Liver (tissue), 9 donors: ENCODE data around the gene HSPB9. TPM values are rescaled to one million over a fixed set of nuclear protein-coding genes. Genes with fewer than 3 reads are reported as not detected.

ENCODE experiments used
- DNase-seq: peaks from one replicate; pipeline ENCODE4 v3.0.0-alpha.2; 2017; ENCODE audit warnings: low spot score
- H3K27ac ChIP-seq, 2 donors: one replicate each; pipeline ENCODE4 v1.7.0; 2013; ENCODE audit warnings: inconsistent platforms in 2 of 2, low read length in 2 of 2, control low read depth in 1 of 2, low read depth in 1 of 2, mild to moderate bottlenecking in 1 of 2
- H3K27me3 ChIP-seq, 4 donors: one replicate each; pipeline versions ENCODE4 v1.6.1 to v1.7.0; 2013; ENCODE audit warnings: low read length in 3 of 4, inconsistent platforms in 1 of 4, mild to moderate bottlenecking in 1 of 4, moderate library complexity in 1 of 4; ENCODE audit not compliant: control insufficient read depth in 4 of 4, insufficient read depth in 4 of 4
- H3K36me3 ChIP-seq, 4 donors: one replicate each; pipeline versions ENCODE4 v1.6.1 to v1.7.0; 2013; ENCODE audit warnings: low read length in 3 of 4, mild to moderate bottlenecking in 3 of 4, low read depth in 1 of 4, moderate library complexity in 1 of 4; ENCODE audit not compliant: control insufficient read depth in 4 of 4, insufficient read depth in 3 of 4
- H3K4me1 ChIP-seq, 4 donors: one replicate each; pipeline versions ENCODE4 v1.6.1 to v1.7.0; 2013; ENCODE audit warnings: low read length in 3 of 4, mild to moderate bottlenecking in 3 of 4, moderate library complexity in 1 of 4; ENCODE audit not compliant: control insufficient read depth in 4 of 4, insufficient read depth in 4 of 4
- H3K4me3 ChIP-seq, 3 donors: one replicate each; pipeline versions ENCODE4 v1.6.1 to v1.7.0; 2013; ENCODE audit warnings: low read length in 3 of 3, control low read depth in 1 of 3, low read depth in 1 of 3, mild to moderate bottlenecking in 1 of 3
- H3K9ac ChIP-seq, 2 donors: one replicate each; pipeline ENCODE4 v1.7.0; 2013; ENCODE audit warnings: low read length in 2 of 2, mild to moderate bottlenecking in 2 of 2, moderate library complexity in 2 of 2, control low read depth in 1 of 2, low read depth in 1 of 2
- H3K9me3 ChIP-seq, 4 donors: one replicate each; pipeline versions ENCODE4 v1.6.1 to v1.7.0; 2013; ENCODE audit warnings: low read length in 3 of 4; ENCODE audit not compliant: control insufficient read depth in 4 of 4
- EGR1 ChIP-seq, 2 donors: IDR thresholded peaks; 2 replicates each; pipeline ENCODE4 v1.6.1; 2016 to 2018; ENCODE audit warnings: antibody characterized with exemption in 2 of 2, low read depth in 2 of 2
- FOXA1 ChIP-seq: IDR thresholded peaks from 2 replicates; pipeline ENCODE4 v1.6.1; 2016; ENCODE audit warnings: antibody characterized with exemption
- FOXA2 ChIP-seq: IDR thresholded peaks from 2 replicates; pipeline ENCODE4 v1.6.1; 2016; ENCODE audit warnings: antibody characterized with exemption
- GABPA ChIP-seq, 2 donors: IDR thresholded peaks in 1 of 2; conservative IDR thresholded peaks in 1 of 2; 2 replicates each; pipeline ENCODE4 v1.6.1; 2016; ENCODE audit warnings: antibody characterized with exemption in 2 of 2, mild to moderate bottlenecking in 1 of 2, moderate library complexity in 1 of 2
- HNF4A ChIP-seq, 2 donors: conservative IDR thresholded peaks; 2 replicates each; pipeline ENCODE4 v1.6.1; 2016; ENCODE audit warnings: antibody characterized with exemption in 2 of 2, mild to moderate bottlenecking in 2 of 2
- HNF4G ChIP-seq: IDR thresholded peaks from 2 replicates; pipeline ENCODE4 v1.6.1; 2016; ENCODE audit warnings: antibody characterized with exemption
- JUND ChIP-seq, 2 donors: IDR thresholded peaks; 2 replicates each; pipeline ENCODE4 v1.6.1; 2016; ENCODE audit warnings: antibody characterized with exemption in 2 of 2
- MAX ChIP-seq: IDR thresholded peaks from 2 replicates; pipeline ENCODE4 v1.6.1; 2016; ENCODE audit warnings: antibody characterized with exemption
- NR2F2 ChIP-seq: IDR thresholded peaks from 2 replicates; pipeline ENCODE4 v1.6.1; 2016; ENCODE audit warnings: antibody characterized with exemption
- RAD21 ChIP-seq, 2 donors: IDR thresholded peaks; 2 replicates each; pipeline ENCODE4 v1.6.1; 2016; ENCODE audit warnings: antibody characterized with exemption in 2 of 2, mild to moderate bottlenecking in 2 of 2
- RXRA ChIP-seq, 2 donors: IDR thresholded peaks; 2 replicates each; pipeline ENCODE4 v1.6.1; 2017 to 2018; ENCODE audit warnings: antibody characterized with exemption in 2 of 2, mild to moderate bottlenecking in 1 of 2
- SP1 ChIP-seq: IDR thresholded peaks from 2 replicates; pipeline ENCODE4 v1.6.1; 2018; ENCODE audit warnings: antibody characterized with exemption, mild to moderate bottlenecking
- TAF1 ChIP-seq: conservative IDR thresholded peaks from 2 replicates; pipeline ENCODE4 v1.6.1; 2016; ENCODE audit warnings: antibody characterized with exemption, mild to moderate bottlenecking
- YY1 ChIP-seq: IDR thresholded peaks from 2 replicates; pipeline ENCODE4 v1.6.1; 2016; ENCODE audit warnings: antibody characterized with exemption, mild to moderate bottlenecking
- WGBS: extraction: QIAGEN DNeasy Blood & Tissue Kit; methylation state at CpG from one replicate; pipeline ENCODE4 v1.1.7; 2013; 5-methylcytosine and 5-hydroxymethylcytosine counted together
- polyA plus RNA-seq, 2 donors: library from polyadenylated mRNA; stranded (reverse) in 1 of 2; unstranded in 1 of 2; fragments of 200-250 nt in 1 of 2; fragments of >200 nt in 1 of 2; fragmentation: Nextera tagmentation in 1 of 2; extraction: Ambion mirVana in 1 of 2; gene quantifications; one replicate each; pipeline versions ENCODE4 v1.2.1 to v1.2.3, GENCODE V29; 2013 to 2015
- total RNA-seq, 2 donors: library from RNA; depleted of rRNA; stranded (reverse); fragments of >200 nt; gene quantifications; one replicate each; pipeline ENCODE4 v1.2.3, GENCODE V29; 2014
- TF ChIP-seq, protein P1 (sequence below): IDR thresholded peaks from 2 replicates; pipeline ENCODE4 v1.6.1; 2016; ENCODE audit warnings: antibody characterized with exemption, mild to moderate bottlenecking
- TF ChIP-seq, protein P2 (sequence below): IDR thresholded peaks from 2 replicates; pipeline ENCODE4 v1.6.1; 2016; ENCODE audit warnings: antibody characterized with exemption
- TF ChIP-seq, protein P3 (sequence below): fragments of 150-350 bp; IDR thresholded peaks from 2 replicates; pipeline ENCODE4 v1.5.1; 2017; ENCODE audit warnings: improper control_type of control experiment, low read depth, low read length; ENCODE audit not compliant: missing input control
- TF ChIP-seq, protein P4 (sequence below): IDR thresholded peaks from 2 replicates; pipeline ENCODE4 v1.6.1; 2016; ENCODE audit warnings: antibody characterized with exemption
- donor health status: healthy.
- donor health status: healthy.
- donor health status: healthy.
- donor health status: healthy.
- donor health status: healthy.

The HSPB9 gene
- total and polyA plus RNA-seq, 4 donors: 0.17 to 4.0 (median 0.56) TPM

- peaks cover 0 to 13% (median 7%) of the 10 kb centered on the region in 4 donors for H3K4me1 ChIP-seq
- H3K9ac ChIP-seq: no peak overlapping the region
- WGBS: 69% methylated on average over 8 of the region's 8 CpGs
- H3K4me3 ChIP-seq: no peak overlapping the region
- no peaks in the 10 kb centered on the region for H3K36me3 ChIP-seq
- no peaks in the 10 kb centered on the region for H3K9me3 ChIP-seq
- no peak for DNase-seq
- no peaks in the 10 kb centered on the region for H3K27me3 ChIP-seq
- TF ChIP-seq RXRA (IDR thresholded peaks at IDR 0.05) (no peak), MAX (no peak), JUND (IDR thresholded peaks at IDR 0.05) (no peak), HNF4G (no peak), SP1 (no peak), FOXA2 (no peak), HNF4A (conservative IDR thresholded peaks at IDR 0.05) (no peak), FOXA1 (no peak), NR2F2 (no peak), RAD21 (IDR thresholded peaks at IDR 0.05) (no peak), YY1 (no peak), GABPA (IDR thresholded peaks at IDR 0.05 in 1 of 2, conservative IDR thresholded peaks at IDR 0.05 in 1 of 2) (no peak), EGR1 (IDR thresholded peaks at IDR 0.05; ENCODE audit: low read depth in 2 of 2) (no peak), TAF1 (no peak)
- TF ChIP-seq, protein P1, sequence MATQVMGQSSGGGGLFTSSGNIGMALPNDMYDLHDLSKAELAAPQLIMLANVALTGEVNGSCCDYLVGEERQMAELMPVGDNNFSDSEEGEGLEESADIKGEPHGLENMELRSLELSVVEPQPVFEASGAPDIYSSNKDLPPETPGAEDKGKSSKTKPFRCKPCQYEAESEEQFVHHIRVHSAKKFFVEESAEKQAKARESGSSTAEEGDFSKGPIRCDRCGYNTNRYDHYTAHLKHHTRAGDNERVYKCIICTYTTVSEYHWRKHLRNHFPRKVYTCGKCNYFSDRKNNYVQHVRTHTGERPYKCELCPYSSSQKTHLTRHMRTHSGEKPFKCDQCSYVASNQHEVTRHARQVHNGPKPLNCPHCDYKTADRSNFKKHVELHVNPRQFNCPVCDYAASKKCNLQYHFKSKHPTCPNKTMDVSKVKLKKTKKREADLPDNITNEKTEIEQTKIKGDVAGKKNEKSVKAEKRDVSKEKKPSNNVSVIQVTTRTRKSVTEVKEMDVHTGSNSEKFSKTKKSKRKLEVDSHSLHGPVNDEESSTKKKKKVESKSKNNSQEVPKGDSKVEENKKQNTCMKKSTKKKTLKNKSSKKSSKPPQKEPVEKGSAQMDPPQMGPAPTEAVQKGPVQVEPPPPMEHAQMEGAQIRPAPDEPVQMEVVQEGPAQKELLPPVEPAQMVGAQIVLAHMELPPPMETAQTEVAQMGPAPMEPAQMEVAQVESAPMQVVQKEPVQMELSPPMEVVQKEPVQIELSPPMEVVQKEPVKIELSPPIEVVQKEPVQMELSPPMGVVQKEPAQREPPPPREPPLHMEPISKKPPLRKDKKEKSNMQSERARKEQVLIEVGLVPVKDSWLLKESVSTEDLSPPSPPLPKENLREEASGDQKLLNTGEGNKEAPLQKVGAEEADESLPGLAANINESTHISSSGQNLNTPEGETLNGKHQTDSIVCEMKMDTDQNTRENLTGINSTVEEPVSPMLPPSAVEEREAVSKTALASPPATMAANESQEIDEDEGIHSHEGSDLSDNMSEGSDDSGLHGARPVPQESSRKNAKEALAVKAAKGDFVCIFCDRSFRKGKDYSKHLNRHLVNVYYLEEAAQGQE: no peak
- TF ChIP-seq, protein P2, sequence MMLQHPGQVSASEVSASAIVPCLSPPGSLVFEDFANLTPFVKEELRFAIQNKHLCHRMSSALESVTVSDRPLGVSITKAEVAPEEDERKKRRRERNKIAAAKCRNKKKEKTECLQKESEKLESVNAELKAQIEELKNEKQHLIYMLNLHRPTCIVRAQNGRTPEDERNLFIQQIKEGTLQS: no peak
- TF ChIP-seq, protein P3, sequence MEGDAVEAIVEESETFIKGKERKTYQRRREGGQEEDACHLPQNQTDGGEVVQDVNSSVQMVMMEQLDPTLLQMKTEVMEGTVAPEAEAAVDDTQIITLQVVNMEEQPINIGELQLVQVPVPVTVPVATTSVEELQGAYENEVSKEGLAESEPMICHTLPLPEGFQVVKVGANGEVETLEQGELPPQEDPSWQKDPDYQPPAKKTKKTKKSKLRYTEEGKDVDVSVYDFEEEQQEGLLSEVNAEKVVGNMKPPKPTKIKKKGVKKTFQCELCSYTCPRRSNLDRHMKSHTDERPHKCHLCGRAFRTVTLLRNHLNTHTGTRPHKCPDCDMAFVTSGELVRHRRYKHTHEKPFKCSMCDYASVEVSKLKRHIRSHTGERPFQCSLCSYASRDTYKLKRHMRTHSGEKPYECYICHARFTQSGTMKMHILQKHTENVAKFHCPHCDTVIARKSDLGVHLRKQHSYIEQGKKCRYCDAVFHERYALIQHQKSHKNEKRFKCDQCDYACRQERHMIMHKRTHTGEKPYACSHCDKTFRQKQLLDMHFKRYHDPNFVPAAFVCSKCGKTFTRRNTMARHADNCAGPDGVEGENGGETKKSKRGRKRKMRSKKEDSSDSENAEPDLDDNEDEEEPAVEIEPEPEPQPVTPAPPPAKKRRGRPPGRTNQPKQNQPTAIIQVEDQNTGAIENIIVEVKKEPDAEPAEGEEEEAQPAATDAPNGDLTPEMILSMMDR: no peak
- TF ChIP-seq, protein P4, sequence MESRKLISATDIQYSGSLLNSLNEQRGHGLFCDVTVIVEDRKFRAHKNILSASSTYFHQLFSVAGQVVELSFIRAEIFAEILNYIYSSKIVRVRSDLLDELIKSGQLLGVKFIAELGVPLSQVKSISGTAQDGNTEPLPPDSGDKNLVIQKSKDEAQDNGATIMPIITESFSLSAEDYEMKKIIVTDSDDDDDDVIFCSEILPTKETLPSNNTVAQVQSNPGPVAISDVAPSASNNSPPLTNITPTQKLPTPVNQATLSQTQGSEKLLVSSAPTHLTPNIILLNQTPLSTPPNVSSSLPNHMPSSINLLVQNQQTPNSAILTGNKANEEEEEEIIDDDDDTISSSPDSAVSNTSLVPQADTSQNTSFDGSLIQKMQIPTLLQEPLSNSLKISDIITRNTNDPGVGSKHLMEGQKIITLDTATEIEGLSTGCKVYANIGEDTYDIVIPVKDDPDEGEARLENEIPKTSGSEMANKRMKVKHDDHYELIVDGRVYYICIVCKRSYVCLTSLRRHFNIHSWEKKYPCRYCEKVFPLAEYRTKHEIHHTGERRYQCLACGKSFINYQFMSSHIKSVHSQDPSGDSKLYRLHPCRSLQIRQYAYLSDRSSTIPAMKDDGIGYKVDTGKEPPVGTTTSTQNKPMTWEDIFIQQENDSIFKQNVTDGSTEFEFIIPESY: no peak
- H3K27ac ChIP-seq: no peak overlapping the region
Measured at GRCh38 chr17:42096360-42097111, 26.1 kb upstream of the HSPB9 start.
